GOT3 (cell line): ENCODE data around the gene DGAT2.
"Not testable (repeated sequence)": the region's sequence is repeated elsewhere in the genome, so short reads cannot be mapped to it uniquely, and the experiment has no call there.

Experiments
- DNase-seq: peaks from one replicate; lab custom pipeline; 2025; ENCODE audit warnings: mixed read lengths; lab: John Stamatoyannopoulos, UW

Gene DGAT2

DNA sequence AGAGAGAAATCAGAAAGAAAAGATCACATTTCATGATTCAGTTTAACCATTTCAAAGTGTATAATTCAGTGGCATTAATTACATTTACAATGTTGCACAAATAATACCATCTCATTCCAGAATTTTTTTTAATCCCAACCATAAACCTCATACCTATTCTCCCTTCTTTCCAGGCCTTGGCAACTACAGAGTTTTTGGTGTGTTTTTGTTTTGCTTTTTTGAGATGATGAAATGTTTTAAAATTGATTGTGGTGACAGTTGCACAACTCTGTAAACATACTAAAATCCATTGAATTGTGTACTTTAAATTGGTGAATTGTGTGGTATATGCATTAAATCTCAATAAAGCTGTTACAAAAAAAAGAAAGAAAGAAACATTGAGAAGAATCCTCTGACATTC, 13.6 kb upstream of the DGAT2 start:
- DNase-seq, result not testable (repeated sequence)

GRCh38 chr11:75757651-75758050, 10.9 kb upstream of the DGAT2 start:
- DNase-seq, result no peak

DNA sequence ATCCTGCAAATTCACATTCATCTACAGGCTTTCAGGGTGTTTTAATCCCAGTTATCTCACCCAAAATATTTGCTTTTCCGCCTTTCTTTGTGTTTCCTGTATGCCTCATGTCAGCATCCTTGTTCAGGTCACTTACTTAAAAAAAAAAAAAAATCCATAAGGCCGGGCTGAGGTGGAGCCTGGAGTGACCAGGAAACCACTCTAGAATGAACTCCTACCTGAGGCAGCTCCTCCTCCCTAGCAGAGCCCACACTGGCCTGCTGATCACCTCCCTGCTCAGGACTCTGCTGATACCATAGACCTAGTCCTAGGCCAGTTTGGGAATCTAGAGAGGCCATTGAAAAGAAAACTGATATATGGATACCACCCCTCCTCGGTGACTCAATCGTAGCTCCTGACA, 8.7 kb upstream of the DGAT2 start:
- no peak for DNase-seq

GRCh38 chr11:75760243-75760642, 8.3 kb upstream of the DGAT2 start:
- no peak for DNase-seq

GRCh38 chr11:75760710-75761493, 7.7 kb upstream of the DGAT2 start:
- DNase-seq, result no peak

GRCh38 chr11:75762158-75762557, 6.4 kb upstream of the DGAT2 start:
- DNase-seq, result no peak

DNA sequence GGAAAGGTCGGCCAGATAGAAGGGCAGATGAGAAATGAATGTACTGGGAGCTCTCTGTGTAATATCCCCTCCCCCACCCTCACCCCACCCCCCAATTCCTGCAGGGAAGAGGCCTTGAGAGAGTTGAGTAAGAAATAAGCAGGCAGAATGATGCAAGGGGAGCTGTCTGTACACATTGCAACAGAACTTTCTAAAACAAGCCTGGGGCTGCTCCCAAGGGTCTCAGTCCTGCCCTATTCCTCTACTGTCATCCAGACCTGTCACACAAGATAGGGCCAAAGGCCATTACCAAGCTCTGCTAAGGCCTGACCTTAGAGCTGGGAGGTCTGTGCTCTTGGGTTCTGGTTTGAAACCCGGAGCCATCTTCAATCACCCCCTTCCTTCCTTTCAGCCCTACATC, 5.7 kb upstream of the DGAT2 start:
- DNase-seq, result no peak

- DNase-seq, result no peak
Observed at GRCh38 chr11:75763846-75764245, 4.7 kb upstream of the DGAT2 start.

DNA sequence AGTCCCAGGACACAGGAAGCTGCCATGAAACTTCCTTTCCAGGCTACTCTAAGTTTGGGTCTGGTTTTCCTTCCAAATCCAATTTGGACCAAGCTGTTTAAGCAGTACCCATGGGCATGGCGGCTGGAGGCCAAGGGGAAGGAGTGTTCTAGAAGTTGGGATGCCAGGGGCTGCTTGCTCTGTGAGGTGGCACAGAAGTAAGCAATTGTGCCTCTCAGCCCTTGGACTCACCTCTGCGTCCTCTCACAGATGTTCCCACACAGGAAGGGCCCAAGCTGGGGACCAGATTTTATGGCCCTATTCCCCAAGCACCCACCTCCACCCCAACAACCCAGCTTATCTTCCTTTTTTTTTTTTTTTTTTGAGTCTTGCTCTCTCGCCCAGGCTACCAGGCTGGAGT, 3.5 kb upstream of the DGAT2 start:
- DNase-seq, result no peak

DNA sequence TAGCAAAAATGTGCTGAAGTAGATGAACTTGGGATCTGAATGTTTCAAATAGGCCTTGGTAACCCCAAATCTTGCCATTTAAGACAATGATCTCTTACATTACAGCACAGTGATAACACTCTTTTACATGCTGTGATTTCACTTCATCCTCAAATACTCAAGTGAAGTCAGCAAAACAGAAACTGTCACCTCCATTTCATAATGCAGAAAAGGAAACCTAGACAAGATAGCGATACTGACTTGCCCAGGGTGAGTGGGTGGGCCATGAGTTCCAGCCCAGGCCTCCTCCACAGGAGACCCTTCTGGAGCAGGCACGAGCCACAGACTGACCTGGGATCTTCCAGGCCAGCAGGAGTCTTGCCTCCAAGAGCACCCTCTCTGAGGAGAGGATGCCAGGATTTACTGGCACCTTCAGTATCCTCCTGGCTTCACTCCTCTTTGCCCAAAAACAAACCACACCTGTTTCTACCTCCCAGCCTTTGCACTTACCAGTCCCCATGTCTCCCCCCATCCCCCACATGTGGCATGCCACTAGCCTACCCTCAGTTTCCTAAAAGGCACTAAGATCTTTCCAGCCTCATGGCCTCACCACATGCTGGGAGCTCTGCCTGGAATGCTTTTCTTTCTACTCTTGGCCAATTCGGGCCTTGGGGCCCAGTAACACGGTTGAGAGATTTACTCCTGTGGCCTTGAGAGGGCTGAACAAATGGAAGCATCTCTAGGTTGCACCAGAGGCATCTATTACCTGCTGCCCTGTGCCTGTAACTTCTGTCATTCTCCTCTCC, 1.9 kb upstream of the DGAT2 start:
- no peak for DNase-seq

- DNase-seq, result no peak
Observed at GRCh38 chr11:75767228-75767572, 1.4 kb upstream of the DGAT2 start.

DNA sequence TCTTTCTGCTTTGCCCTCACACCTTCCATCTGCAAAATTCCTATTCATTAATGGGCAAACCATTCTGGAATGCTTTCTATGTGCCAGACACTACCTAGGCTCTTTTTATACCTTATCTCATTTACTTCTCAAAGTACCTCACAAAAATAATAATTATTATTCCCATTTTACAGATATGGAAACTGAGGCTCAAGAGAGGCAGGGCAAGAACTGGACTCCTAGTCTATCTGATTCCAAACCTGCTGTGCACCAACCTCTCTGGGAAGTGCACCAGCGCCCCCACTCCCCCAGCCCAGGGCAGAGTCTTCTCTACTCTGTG, 826 bp upstream of the DGAT2 start:
- no peak for DNase-seq

GRCh38 chr11:75768909-75769771, 562 bp downstream of the DGAT2 start:
- DNase-seq, result no peak

- no peak for DNase-seq
Observed at GRCh38 chr11:75770102-75770501, 1.5 kb downstream of the DGAT2 start.

DNA sequence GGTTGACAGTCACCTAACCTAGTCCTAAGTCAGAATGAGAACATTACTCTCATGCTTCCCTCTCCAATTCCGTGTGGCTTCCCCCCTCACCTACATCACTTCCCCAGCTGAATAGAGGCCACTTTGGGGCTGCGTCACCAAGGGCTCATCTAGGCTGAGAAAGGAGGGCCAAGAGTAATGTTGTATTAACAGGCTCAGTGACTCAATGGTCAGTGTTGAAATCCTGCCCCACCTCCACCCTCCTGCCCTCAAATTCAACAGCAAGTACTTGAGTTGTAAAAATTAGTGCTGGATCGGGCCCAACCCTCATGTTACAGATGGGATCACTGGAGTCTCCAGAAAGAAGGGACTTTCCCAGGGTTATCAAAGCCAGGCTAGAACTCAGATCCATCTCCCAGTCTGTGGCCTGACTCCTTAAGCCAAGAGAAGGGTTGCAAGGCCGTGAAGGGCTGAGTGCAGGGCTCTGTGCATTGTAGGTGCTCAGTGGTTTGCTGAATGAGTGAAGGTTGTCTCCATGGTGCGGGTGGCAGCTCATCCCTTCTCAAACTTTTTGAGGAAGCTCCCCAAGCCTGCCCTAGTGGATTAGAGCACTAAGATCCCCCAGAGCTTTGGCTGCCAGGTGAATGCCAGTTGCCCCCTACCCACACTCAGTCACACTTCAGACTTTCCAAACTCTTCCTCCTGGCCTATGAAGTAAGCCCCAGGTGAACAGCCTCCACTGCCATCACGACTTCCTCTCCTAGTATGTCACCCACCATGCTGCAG, 3.2 kb downstream of the DGAT2 start:
- no peak for DNase-seq

DNA sequence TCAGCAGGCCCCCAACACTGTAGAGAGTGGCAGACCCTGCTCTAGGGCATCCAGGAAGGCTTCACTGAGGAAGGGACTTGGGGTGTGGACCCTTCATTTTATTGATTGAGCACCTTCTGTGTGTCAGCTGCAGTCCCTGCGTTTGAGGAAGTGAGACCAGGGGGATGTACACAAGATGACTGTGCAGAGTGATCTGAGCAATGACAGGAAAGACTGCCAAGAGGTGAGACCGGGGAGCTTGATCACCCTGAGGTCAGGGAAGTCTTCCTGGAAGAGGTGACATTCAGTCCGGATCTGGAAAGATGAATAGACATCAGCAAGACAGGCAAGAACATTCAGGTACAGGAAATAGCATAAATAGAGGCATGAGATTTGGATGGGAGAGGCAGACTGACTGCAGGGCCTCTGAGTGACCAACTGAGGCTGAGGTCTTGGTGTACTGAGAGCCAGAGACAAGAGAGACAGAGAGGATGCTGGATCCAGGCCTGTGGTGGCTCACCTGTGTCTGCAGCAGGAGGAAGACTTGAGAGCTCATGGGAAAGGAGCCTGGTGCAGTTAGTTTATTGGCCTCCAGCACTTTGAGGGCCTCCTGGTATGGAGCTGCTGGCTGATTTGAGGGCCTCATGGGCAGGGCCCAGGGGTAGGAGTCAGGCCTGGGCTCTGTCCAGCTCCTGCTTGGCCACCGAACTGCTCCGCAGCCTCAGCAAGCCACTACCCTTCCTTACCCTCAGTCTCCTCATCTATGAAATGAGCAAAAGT, 5.2 kb downstream of the DGAT2 start:
- DNase-seq, result no peak

- no peak for DNase-seq
Observed at GRCh38 chr11:75775056-75775455, 6.5 kb downstream of the DGAT2 start.

DNA sequence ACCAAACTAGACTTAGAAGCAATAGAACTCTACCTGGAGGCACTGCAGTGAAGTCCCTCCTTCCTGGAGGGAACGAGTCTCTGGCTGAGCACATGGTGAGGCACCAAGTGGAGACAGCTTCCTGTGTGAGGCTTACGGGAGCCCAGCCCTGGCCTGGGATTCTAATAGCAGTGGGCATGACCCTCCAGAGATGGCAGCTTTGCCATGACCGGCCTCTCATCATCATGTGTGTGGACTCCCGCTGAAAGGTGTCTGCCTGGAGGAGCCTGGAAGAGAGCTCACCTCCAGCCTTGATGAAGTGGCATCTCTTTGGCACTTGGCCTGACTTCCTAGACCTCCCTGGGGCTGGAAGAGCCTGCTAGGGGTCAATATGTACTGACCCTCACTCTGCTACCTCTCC, 8.0 kb downstream of the DGAT2 start:
- DNase-seq, result no peak

DNA sequence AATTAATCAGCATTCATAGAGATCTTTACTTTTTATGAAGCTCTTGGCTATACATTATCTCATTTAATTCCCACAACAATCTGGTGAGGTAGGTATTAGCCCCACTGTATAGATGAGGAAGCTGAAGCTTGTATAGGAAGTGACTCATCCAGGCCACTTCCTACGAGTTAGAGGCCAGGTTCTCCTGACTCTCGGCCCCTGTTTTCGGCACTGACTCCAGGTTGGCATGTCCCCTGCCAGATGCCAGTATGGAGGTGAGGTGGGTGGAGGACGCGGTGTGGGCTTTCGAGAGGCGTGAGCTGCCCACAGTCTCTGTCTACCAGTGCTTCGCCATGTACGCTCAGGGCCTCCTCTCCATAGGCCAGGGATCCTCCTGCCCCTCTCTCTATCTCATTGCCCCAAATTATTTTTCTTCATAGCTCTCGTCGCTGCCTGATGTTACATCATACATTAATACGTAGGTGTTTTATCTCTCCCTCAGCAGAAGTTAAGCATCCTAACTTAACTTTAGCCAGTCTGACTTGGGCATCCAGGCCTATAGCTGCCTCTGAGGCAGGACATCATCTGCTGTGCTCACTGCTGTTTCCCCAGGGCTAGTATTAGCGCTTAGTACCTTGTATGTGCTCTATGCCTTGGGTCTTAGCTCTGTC, 9.0 kb downstream of the DGAT2 start:
- DNase-seq, result no peak

- DNase-seq, result no peak
Observed at GRCh38 chr11:75778962-75779361, 10.4 kb downstream of the DGAT2 start.

- DNase-seq, result no peak
Observed at GRCh38 chr11:75779960-75780359, 11.4 kb downstream of the DGAT2 start.
